ENCODE measurements around the gene KRTAP23-1.

GRCh38 chr21:30349572-30349971 lies 1.2 kb upstream of the KRTAP23-1 start:
- TF ChIP-seq EZH2 (IDR thresholded peaks at IDR 0.05; ENCODE audit: insufficient read depth, poor library complexity, severe bottlenecking), result no peak
- no peak for TF ChIP-seq EZH2phosphoT487 (IDR thresholded peaks at IDR 0.05; ENCODE audit: insufficient read depth, low read depth)
